Endothelial cell of umbilical vein (primary cell): ENCODE results near the gene ADIPOR1. TPM values are rescaled to one million over a fixed set of nuclear protein-coding genes. Genes with fewer than 3 reads are reported as not detected.

Source experiments
- BruUV-seq: library from RNA; stranded (reverse); fragments of 400-500 nt; replicated peaks from 2 replicates; lab custom pipeline; 2021; lab: Mats Ljungman, UMichigan
- CTCF ChIA-PET: fragments of 300-600, 350-600 bp; sonication (Branson Sonifier 250); formaldehyde crosslinking; loops from one replicate; lab custom pipeline; 2021; ENCODE audit warnings: antibody characterized with exemption, inconsistent platforms; lab: Charles Lee
- POLR2A ChIA-PET: fragments of 300-600, 350-600 bp; sonication (Branson Sonifier 250); formaldehyde crosslinking; loops from one replicate; lab custom pipeline; 2021; ENCODE audit warnings: antibody characterized with exemption, inconsistent platforms; lab: Charles Lee
- DNase-seq: peaks from one replicate; pipeline ENCODE4 v3.0.0-alpha.2; 2011; ENCODE audit warnings: low read depth, low spot score
- FAIRE-seq: peaks from 2 replicates; lab custom pipeline; 2011; peaks lifted over from hg19 to GRCh38; lab: Jason Lieb, UNC
- H2AFZ ChIP-seq: 2 replicates; pipeline ENCODE4 v1.6.0; 2012; ENCODE audit warnings: low read depth, low read length, control low read depth, inconsistent platforms
- H3K27ac ChIP-seq: 2 replicates; pipeline ENCODE4 v1.5.1; 2011; ENCODE audit warnings: low read depth, mild to moderate bottlenecking, control low read depth, low read length, moderate library complexity; ENCODE audit not compliant: insufficient read depth
- H3K27me3 ChIP-seq, 2 experiments: 2 replicates each; pipeline versions ENCODE4 v1.6.0 to v1.6.1; 2011; ENCODE audit warnings: low read length in 2 of 2, mixed read lengths in 1 of 2; ENCODE audit not compliant: control insufficient read depth in 2 of 2, insufficient read depth in 2 of 2
- H3K36me3 ChIP-seq, 2 experiments: 2 replicates in 1 of 2; 3 replicates in 1 of 2; pipeline ENCODE4 v1.5.1; 2011; ENCODE audit warnings: low read length in 2 of 2, mild to moderate bottlenecking in 1 of 2, moderate library complexity in 1 of 2; ENCODE audit not compliant: control insufficient read depth in 2 of 2, insufficient read depth in 2 of 2; ENCODE audit errors: extremely low read depth in 1 of 2
- H3K4me1 ChIP-seq: 3 replicates; pipeline ENCODE4 v1.5.1; 2011; ENCODE audit warnings: mild to moderate bottlenecking, low read length; ENCODE audit not compliant: control insufficient read depth, insufficient read depth; ENCODE audit errors: extremely low read depth
- H3K4me2 ChIP-seq: 2 replicates; pipeline ENCODE4 v1.6.1; 2011; ENCODE audit warnings: low read length, control low read depth, mixed read lengths; ENCODE audit not compliant: insufficient read depth
- H3K4me3 ChIP-seq, 3 experiments: fragments of 200-600 bp in 1 of 3; sonication (generic), shearing (Covaris generic) in 1 of 3; replicated peaks in 1 of 3; 2 replicates each; pipeline ENCODE4 v1.5.1; 2011 to 2016; ENCODE audit warnings: control low read depth in 3 of 3, low read length in 3 of 3, mild to moderate bottlenecking in 2 of 3, inconsistent platforms in 1 of 3, low read depth in 1 of 3, moderate library complexity in 1 of 3; ENCODE audit not compliant: insufficient read depth in 1 of 3
- H3K79me2 ChIP-seq: 2 replicates; pipeline ENCODE4 v1.6.0; 2012; ENCODE audit warnings: low read length, inconsistent platforms; ENCODE audit not compliant: control insufficient read depth, insufficient read depth
- H3K9ac ChIP-seq: replicated peaks from 2 replicates; pipeline ENCODE3; 2011; ENCODE audit warnings: low read length, control low read depth; ENCODE audit not compliant: insufficient read depth; ENCODE audit errors: extremely low read depth
- H3K9me1 ChIP-seq: replicated peaks from 3 replicates; pipeline ENCODE4 v1.6.0; 2011; ENCODE audit warnings: mild to moderate bottlenecking, low read length; ENCODE audit not compliant: control insufficient read depth, insufficient read depth; ENCODE audit errors: extremely low read depth
- H3K9me3 ChIP-seq: replicated peaks from 2 replicates; pipeline ENCODE4 v1.5.1; 2012; ENCODE audit warnings: low read length, inconsistent platforms; ENCODE audit not compliant: control insufficient read depth, insufficient read depth
- H4K20me1 ChIP-seq: replicated peaks from 2 replicates; pipeline ENCODE3; 2011; ENCODE audit warnings: mild to moderate bottlenecking, low read length; ENCODE audit not compliant: control insufficient read depth, insufficient read depth; ENCODE audit errors: extremely low read depth
- EZH2 ChIP-seq: IDR thresholded peaks from 2 replicates; pipeline ENCODE4 v1.6.1; 2012; ENCODE audit warnings: borderline replicate concordance, low read depth, mild to moderate bottlenecking, moderate library complexity, low read length, inconsistent platforms; ENCODE audit not compliant: severe bottlenecking
- FOS ChIP-seq: IDR thresholded peaks from 2 replicates; pipeline ENCODE4 v1.6.1; 2011; ENCODE audit warnings: mild to moderate bottlenecking, low read length, moderate library complexity, borderline replicate concordance; ENCODE audit not compliant: insufficient read depth
- GATA2 ChIP-seq: IDR thresholded peaks from 2 replicates; pipeline ENCODE4 v1.7.0; 2011; ENCODE audit warnings: low read depth, mild to moderate bottlenecking, moderate library complexity, mixed read lengths, low read length; ENCODE audit not compliant: insufficient read length, insufficient read depth
- JUN ChIP-seq: IDR thresholded peaks from 2 replicates; pipeline ENCODE4 v1.6.1; 2011; ENCODE audit warnings: borderline replicate concordance, low read depth; ENCODE audit not compliant: insufficient read length, insufficient read depth
- MYC ChIP-seq: IDR thresholded peaks from one replicate; pipeline ENCODE4 v1.6.1; 2011; ENCODE audit warnings: mild to moderate bottlenecking, low read depth, low read length
- POLR2A ChIP-seq: IDR thresholded peaks from 2 replicates; pipeline ENCODE4 v1.6.1; 2012; ENCODE audit warnings: low read depth, mild to moderate bottlenecking, control low read depth, low read length
- POLR2AphosphoS5 ChIP-seq: IDR thresholded peaks from 2 replicates; pipeline ENCODE4 v1.6.1; 2012; ENCODE audit warnings: low read depth, mild to moderate bottlenecking, control low read depth, low read length, moderate library complexity; ENCODE audit not compliant: insufficient read depth
- dilution Hi-C: fragments of 300-500 bp; cut with MboI; formaldehyde crosslinking; loops from one replicate; pipeline ENCODE4 v1.15.0; 2019; ENCODE audit warnings: low sequenced_read_pairs; ENCODE audit not compliant: extremely low pct_ligation_motif_present
- intact Hi-C: fragments of 100-400 bp; cut with micrococcal nuclease; formaldehyde crosslinking; loops from one replicate; pipeline ENCODE4 v1.10.0; 2022
- polyA plus RNA-seq, 4 experiments: library from polyadenylated mRNA; depleted of rRNA in 3 of 4; stranded (reverse) in 3 of 4; unstranded in 1 of 4; fragments of >200 nt; gene quantifications; 2 replicates each; pipeline versions ENCODE4 v1.2.1 to v1.2.3, GENCODE V29; 2011 to 2012; ENCODE audit warnings: missing spikeins in 1 of 4
- total RNA-seq: library from RNA; stranded (reverse); gene quantifications from 2 replicates; pipeline ENCODE4 v1.2.3, GENCODE V29; 2021
- TF ChIP-seq, protein P1 (sequence below): IDR thresholded peaks from 2 replicates; pipeline ENCODE4 v1.6.1; 2011; ENCODE audit not compliant: insufficient read depth, insufficient read length
- TF ChIP-seq, protein P2 (sequence below), 2 donors: IDR thresholded peaks; 1 replicate in 1 of 2; 2 replicates in 1 of 2; pipeline ENCODE4 v1.5.1; 2011; ENCODE audit warnings: low read length in 2 of 2, mild to moderate bottlenecking in 2 of 2, moderate library complexity in 2 of 2, control low read depth in 1 of 2, inconsistent platforms in 1 of 2, low read depth in 1 of 2; ENCODE audit not compliant: insufficient read depth in 1 of 2; ENCODE audit errors: extremely low read depth in 1 of 2

ADIPOR1 gene
- total and polyA plus RNA-seq, 2 donors (not counting 3 experiments of a cell fraction or from before 2014, with no cell fraction given) = 67.2 to 135 TPM

DNA sequence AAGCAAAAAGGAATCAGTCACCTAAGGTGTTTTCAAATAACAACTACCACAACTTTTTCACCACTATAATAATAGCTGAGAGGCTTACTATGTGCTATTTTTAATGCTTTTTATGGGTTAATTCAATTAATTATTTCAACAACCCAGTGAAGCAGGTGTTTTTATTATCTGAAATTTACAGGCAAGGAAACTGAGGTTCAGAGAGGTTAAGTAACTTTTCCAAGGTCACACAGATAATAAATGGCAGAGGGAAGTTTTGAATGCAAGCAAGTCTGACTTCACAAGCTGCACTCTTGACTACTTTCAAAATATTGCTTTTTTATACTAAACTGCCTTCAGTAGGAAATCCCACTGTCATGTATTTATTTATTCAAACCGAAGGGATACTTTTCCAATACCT is 44.8 kb upstream of the ADIPOR1 start:
- Histone ChIP-seq H3K4me2 (no peak overlapping the region), H3K9me3 (no peaks in the 10 kb centered on the region), H3K79me2 (peaks cover 5% of the 10 kb centered on the region), H3K9me1 (no peaks in the 10 kb centered on the region), H3K4me3 (no peak overlapping the region), H3K4me1 (peaks cover under 1% of the 10 kb centered on the region), H3K27ac (no peak overlapping the region), H3K27me3 (peaks cover 3 to 4% of the 10 kb centered on the region in 2 experiments), H2AFZ (no peak overlapping the region), H4K20me1 (no peaks in the 10 kb centered on the region), H3K9ac (no peak overlapping the region), H3K36me3 (no peaks in the 10 kb centered on the region)
- DNase-seq = no peak
- dilution Hi-C loops = no loop called here
- ChIA-PET POLR2A (no interaction called here), CTCF (no interaction called here)
- no TSS peak for BruUV-seq
- no peak for TF ChIP-seq POLR2A
- no peak for TF ChIP-seq GATA2
- TF ChIP-seq, protein P1, sequence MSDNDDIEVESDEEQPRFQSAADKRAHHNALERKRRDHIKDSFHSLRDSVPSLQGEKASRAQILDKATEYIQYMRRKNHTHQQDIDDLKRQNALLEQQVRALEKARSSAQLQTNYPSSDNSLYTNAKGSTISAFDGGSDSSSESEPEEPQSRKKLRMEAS = no peak
- TF ChIP-seq JUN = no peak
- TF ChIP-seq, protein P2, sequence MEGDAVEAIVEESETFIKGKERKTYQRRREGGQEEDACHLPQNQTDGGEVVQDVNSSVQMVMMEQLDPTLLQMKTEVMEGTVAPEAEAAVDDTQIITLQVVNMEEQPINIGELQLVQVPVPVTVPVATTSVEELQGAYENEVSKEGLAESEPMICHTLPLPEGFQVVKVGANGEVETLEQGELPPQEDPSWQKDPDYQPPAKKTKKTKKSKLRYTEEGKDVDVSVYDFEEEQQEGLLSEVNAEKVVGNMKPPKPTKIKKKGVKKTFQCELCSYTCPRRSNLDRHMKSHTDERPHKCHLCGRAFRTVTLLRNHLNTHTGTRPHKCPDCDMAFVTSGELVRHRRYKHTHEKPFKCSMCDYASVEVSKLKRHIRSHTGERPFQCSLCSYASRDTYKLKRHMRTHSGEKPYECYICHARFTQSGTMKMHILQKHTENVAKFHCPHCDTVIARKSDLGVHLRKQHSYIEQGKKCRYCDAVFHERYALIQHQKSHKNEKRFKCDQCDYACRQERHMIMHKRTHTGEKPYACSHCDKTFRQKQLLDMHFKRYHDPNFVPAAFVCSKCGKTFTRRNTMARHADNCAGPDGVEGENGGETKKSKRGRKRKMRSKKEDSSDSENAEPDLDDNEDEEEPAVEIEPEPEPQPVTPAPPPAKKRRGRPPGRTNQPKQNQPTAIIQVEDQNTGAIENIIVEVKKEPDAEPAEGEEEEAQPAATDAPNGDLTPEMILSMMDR (IDR thresholded peaks at IDR 0.05; ENCODE audit: extremely low read depth in 1 of 2, insufficient read depth in 1 of 2, low read depth in 1 of 2, low read length in 2 of 2) = no peak
- no peak for TF ChIP-seq POLR2AphosphoS5
- no peak for TF ChIP-seq MYC
- TF ChIP-seq FOS = no peak
- TF ChIP-seq EZH2 = no peak
- no peak for FAIRE-seq
- intact Hi-C loops = no loop called here
